Measurements from ENCODE around the gene TMEM19.

- TF ChIP-seq CTCF (IDR thresholded peaks at IDR 0.05) (no peak), POLR2A (IDR thresholded peaks at IDR 0.05) (no peak)
These were observed 45.1 kb downstream of the TMEM19 start for GRCh38 chr12:71730936-71731335.

Measured in stomach (tissue), 4 donors.